ENCODE results near the gene TMEM181.

DNA sequence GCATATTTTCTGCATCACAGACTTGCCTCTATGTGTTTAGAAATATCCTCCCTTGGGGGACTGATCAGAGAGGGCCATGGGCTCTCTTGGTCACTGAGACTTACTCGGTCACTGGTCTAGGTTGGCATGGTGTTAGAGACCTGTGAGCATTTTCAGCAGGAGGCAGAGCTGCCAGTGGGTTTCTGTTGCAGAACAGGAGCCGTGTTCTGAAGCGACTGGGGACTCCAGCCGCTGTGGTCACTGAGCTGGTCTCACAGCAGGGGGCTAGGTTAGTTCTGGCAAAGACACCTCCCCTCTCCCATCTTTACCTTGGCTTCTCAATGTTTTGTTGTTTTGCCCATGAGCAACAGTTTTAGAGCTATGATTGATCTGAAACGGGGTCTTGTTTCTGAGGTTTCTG, 8.7 kb downstream of the TMEM181 start:
- TF ChIP-seq CTCF (IDR thresholded peaks at IDR 0.05) (no peak), EZH2 (IDR thresholded peaks at IDR 0.05; ENCODE audit: borderline replicate concordance, insufficient read depth, low read depth, low read length, poor library complexity, severe bottlenecking) (no peak)
